Measurements from ENCODE around the gene IFT80.

Gene IFT80

GRCh38 chr3:160399125-160400029, at the start of gene IFT80, which contains the start of gene SMC4:
Gene IFT80 (minus strand): TSS chr3:160399225. CDS start chr3:160384600, 14,625 bp downstream.
Gene SMC4 (plus strand): TSS chr3:160399650. CDS start chr3:160400827, 1,177 bp downstream.
- Histone ChIP-seq H3K9ac (ENCODE audit: low read length) (peak within 1 kb of the TSS; percentile 91), H3K4me1 (ENCODE audit: control insufficient read depth, insufficient read depth, low read length) (no peaks in the 10 kb centered on the region)

GRCh38 chr3:160447544-160447943, 48.5 kb upstream of the IFT80 start:
- Histone ChIP-seq H3K4me3 (ENCODE audit: low read length) (no peak overlapping the region), H3K9ac (ENCODE audit: low read length) (no peak overlapping the region), H3K27me3 (ENCODE audit: control insufficient read depth, insufficient read depth, low read length) (no peaks in the 10 kb centered on the region)

More at GRCh38 chr3:160399125-160400029, at the start of gene IFT80, which contains the start of gene SMC4:
- Histone ChIP-seq H3K27me3 (ENCODE audit: control insufficient read depth, insufficient read depth, low read length) (no peaks in the 10 kb centered on the region), H3K36me3 (ENCODE audit: control insufficient read depth, insufficient read depth, low read length) (no peaks in the 10 kb centered on the region), H3K9me3 (ENCODE audit: control insufficient read depth, low read length) (no peaks in the 10 kb centered on the region), H3K4me3 (ENCODE audit: low read length) (peak within 1 kb of the TSS; percentile 92)

GRCh38 chr3:160446522-160447056, 47.6 kb upstream of the IFT80 start:
- no peak overlapping the region for H3K4me3 ChIP-seq (ENCODE audit: low read length)
- no peak overlapping the region for H3K9ac ChIP-seq (ENCODE audit: low read length)
- H3K9me3 ChIP-seq (ENCODE audit: control insufficient read depth, low read length), result no peaks in the 10 kb centered on the region
- no peaks in the 10 kb centered on the region for H3K36me3 ChIP-seq (ENCODE audit: control insufficient read depth, insufficient read depth, low read length)
- H3K27me3 ChIP-seq (ENCODE audit: control insufficient read depth, insufficient read depth, low read length), result no peaks in the 10 kb centered on the region
- H3K4me1 ChIP-seq (ENCODE audit: control insufficient read depth, insufficient read depth, low read length), result peaks cover 6% of the 10 kb centered on the region

More at GRCh38 chr3:160447544-160447943, 48.5 kb upstream of the IFT80 start:
- Histone ChIP-seq H3K4me1 (ENCODE audit: control insufficient read depth, insufficient read depth, low read length) (peaks cover 6% of the 10 kb centered on the region), H3K36me3 (ENCODE audit: control insufficient read depth, insufficient read depth, low read length) (no peaks in the 10 kb centered on the region), H3K9me3 (ENCODE audit: control insufficient read depth, low read length) (no peaks in the 10 kb centered on the region)

- no peak overlapping the region for H3K4me3 ChIP-seq (ENCODE audit: low read length)
- H3K27me3 ChIP-seq (ENCODE audit: control insufficient read depth, insufficient read depth, low read length), result no peaks in the 10 kb centered on the region
- peaks cover 6% of the 10 kb centered on the region for H3K4me1 ChIP-seq (ENCODE audit: control insufficient read depth, insufficient read depth, low read length)
- no peak overlapping the region for H3K9ac ChIP-seq (ENCODE audit: low read length)
- H3K36me3 ChIP-seq (ENCODE audit: control insufficient read depth, insufficient read depth, low read length), result no peaks in the 10 kb centered on the region
- no peaks in the 10 kb centered on the region for H3K9me3 ChIP-seq (ENCODE audit: control insufficient read depth, low read length)
Measured at GRCh38 chr3:160445854-160446253, 46.8 kb upstream of the IFT80 start.

GRCh38 chr3:160444411-160444810, 45.4 kb upstream of the IFT80 start:
- Histone ChIP-seq H3K9me3 (ENCODE audit: control insufficient read depth, low read length) (no peaks in the 10 kb centered on the region), H3K36me3 (ENCODE audit: control insufficient read depth, insufficient read depth, low read length) (no peaks in the 10 kb centered on the region), H3K4me3 (ENCODE audit: low read length) (no peak overlapping the region), H3K4me1 (ENCODE audit: control insufficient read depth, insufficient read depth, low read length) (no peaks in the 10 kb centered on the region), H3K9ac (ENCODE audit: low read length) (no peak overlapping the region), H3K27me3 (ENCODE audit: control insufficient read depth, insufficient read depth, low read length) (no peaks in the 10 kb centered on the region)

GRCh38 chr3:160440687-160441086, 41.7 kb upstream of the IFT80 start:
- Histone ChIP-seq H3K36me3 (ENCODE audit: control insufficient read depth, insufficient read depth, low read length) (no peaks in the 10 kb centered on the region), H3K9ac (ENCODE audit: low read length) (no peak overlapping the region), H3K27me3 (ENCODE audit: control insufficient read depth, insufficient read depth, low read length) (no peaks in the 10 kb centered on the region), H3K9me3 (ENCODE audit: control insufficient read depth, low read length) (no peaks in the 10 kb centered on the region), H3K4me3 (ENCODE audit: low read length) (no peak overlapping the region), H3K4me1 (ENCODE audit: control insufficient read depth, insufficient read depth, low read length) (no peaks in the 10 kb centered on the region)

DNA sequence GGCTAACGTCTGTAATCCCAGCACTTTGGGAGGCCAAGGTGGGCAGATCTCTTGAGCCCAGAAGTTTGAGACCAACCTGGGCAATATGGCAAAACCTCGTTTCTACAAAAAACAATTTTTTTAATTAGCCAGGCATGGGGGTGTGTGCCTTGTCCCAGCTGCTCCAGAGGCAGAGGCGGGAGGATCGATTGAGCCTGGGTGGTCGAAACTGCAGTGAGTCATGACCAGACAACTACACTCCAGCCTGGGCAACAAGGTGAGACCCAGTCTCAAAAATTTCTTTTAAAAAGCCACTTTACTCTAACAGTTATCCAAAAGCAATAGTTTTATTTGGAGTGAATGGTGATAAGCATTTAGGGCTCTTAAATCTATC, 38.0 kb upstream of the IFT80 start:
- Histone ChIP-seq H3K9me3 (ENCODE audit: control insufficient read depth, low read length) (no peaks in the 10 kb centered on the region), H3K4me3 (ENCODE audit: low read length) (no peak overlapping the region), H3K27me3 (ENCODE audit: control insufficient read depth, insufficient read depth, low read length) (no peaks in the 10 kb centered on the region), H3K9ac (ENCODE audit: low read length) (no peak overlapping the region), H3K4me1 (ENCODE audit: control insufficient read depth, insufficient read depth, low read length) (no peaks in the 10 kb centered on the region), H3K36me3 (ENCODE audit: control insufficient read depth, insufficient read depth, low read length) (no peaks in the 10 kb centered on the region)

DNA sequence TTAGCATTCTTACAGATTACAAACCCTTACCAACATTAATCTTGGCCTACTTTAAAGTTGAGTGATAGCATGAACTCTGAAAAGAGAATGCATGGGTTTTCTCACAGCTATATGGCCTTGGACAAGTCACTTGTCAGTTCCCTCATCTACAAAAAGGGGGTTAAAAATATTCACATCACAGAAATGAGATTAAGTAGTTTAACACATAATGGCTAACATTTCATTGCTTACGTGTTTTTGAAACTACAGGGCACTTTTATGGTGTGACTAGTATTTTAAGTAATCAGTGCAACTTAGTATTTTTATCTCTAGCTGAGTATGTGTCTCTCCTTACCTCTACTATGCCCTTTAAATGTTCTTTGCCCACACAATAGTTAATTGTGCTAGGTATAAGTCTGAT, 36.7 kb upstream of the IFT80 start:
- no peaks in the 10 kb centered on the region for H3K27me3 ChIP-seq (ENCODE audit: control insufficient read depth, insufficient read depth, low read length)
- no peak overlapping the region for H3K4me3 ChIP-seq (ENCODE audit: low read length)
- no peak overlapping the region for H3K9ac ChIP-seq (ENCODE audit: low read length)
- no peaks in the 10 kb centered on the region for H3K9me3 ChIP-seq (ENCODE audit: control insufficient read depth, low read length)
- H3K4me1 ChIP-seq (ENCODE audit: control insufficient read depth, insufficient read depth, low read length), result no peaks in the 10 kb centered on the region
- peaks cover 4% of the 10 kb centered on the region for H3K36me3 ChIP-seq (ENCODE audit: control insufficient read depth, insufficient read depth, low read length)

- no peaks in the 10 kb centered on the region for H3K9me3 ChIP-seq (ENCODE audit: control insufficient read depth, low read length)
- no peaks in the 10 kb centered on the region for H3K4me1 ChIP-seq (ENCODE audit: control insufficient read depth, insufficient read depth, low read length)
- no peak overlapping the region for H3K9ac ChIP-seq (ENCODE audit: low read length)
- no peak overlapping the region for H3K4me3 ChIP-seq (ENCODE audit: low read length)
- peaks cover 4% of the 10 kb centered on the region for H3K36me3 ChIP-seq (ENCODE audit: control insufficient read depth, insufficient read depth, low read length)
- H3K27me3 ChIP-seq (ENCODE audit: control insufficient read depth, insufficient read depth, low read length), result no peaks in the 10 kb centered on the region
Measured at GRCh38 chr3:160435095-160435494, 36.1 kb upstream of the IFT80 start.

DNA sequence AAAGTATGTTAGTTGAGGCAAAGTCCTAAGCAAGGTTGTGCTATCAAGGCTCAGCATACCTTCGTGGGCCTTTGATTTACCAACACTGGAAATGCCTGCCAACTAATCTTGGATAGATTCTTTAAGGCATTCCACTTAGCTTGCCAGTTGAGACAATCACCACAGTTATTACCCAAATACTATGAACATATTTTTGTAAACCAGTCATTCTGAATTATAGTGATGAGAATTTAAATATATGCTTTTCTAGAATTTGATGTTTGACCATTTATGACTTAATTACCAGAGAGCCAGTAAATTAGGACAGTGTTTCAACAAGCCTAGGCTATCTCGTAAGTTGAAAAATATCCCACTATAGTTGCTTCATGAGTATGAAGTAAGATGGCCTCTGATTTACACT, 35.0 kb upstream of the IFT80 start:
- H3K27me3 ChIP-seq (ENCODE audit: control insufficient read depth, insufficient read depth, low read length), result no peaks in the 10 kb centered on the region
- H3K4me3 ChIP-seq (ENCODE audit: low read length), result no peak overlapping the region
- no peaks in the 10 kb centered on the region for H3K9me3 ChIP-seq (ENCODE audit: control insufficient read depth, low read length)
- H3K36me3 ChIP-seq (ENCODE audit: control insufficient read depth, insufficient read depth, low read length), result peaks cover 4% of the 10 kb centered on the region
- no peak overlapping the region for H3K9ac ChIP-seq (ENCODE audit: low read length)
- H3K4me1 ChIP-seq (ENCODE audit: control insufficient read depth, insufficient read depth, low read length), result no peaks in the 10 kb centered on the region

- H3K4me1 ChIP-seq (ENCODE audit: control insufficient read depth, insufficient read depth, low read length), result no peaks in the 10 kb centered on the region
- peaks cover 4% of the 10 kb centered on the region for H3K36me3 ChIP-seq (ENCODE audit: control insufficient read depth, insufficient read depth, low read length)
- no peak overlapping the region for H3K4me3 ChIP-seq (ENCODE audit: low read length)
- H3K9ac ChIP-seq (ENCODE audit: low read length), result no peak overlapping the region
- no peaks in the 10 kb centered on the region for H3K27me3 ChIP-seq (ENCODE audit: control insufficient read depth, insufficient read depth, low read length)
- no peaks in the 10 kb centered on the region for H3K9me3 ChIP-seq (ENCODE audit: control insufficient read depth, low read length)
Measured at GRCh38 chr3:160427832-160428424, 28.9 kb upstream of the IFT80 start.

DNA sequence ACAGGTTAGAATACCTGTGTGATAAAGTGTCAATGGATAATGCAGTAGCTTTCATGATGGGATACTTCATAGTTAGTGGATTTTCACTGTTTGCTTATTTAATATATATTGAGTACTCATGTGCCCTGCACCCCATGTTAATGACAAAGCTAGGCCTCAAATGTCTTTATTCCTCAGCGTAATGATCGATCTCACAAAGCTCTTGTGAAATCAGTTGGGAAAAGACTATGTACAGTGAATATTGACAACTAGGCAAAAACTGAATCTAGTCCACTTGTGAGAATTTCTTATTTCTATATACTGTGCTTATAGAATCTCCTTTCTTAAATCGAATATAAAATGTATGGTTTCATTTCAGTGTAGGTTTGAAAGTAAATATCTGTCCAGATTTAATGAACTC, 18.3 kb upstream of the IFT80 start:
- no peaks in the 10 kb centered on the region for H3K36me3 ChIP-seq (ENCODE audit: control insufficient read depth, insufficient read depth, low read length)
- no peak overlapping the region for H3K9ac ChIP-seq (ENCODE audit: low read length)
- no peaks in the 10 kb centered on the region for H3K27me3 ChIP-seq (ENCODE audit: control insufficient read depth, insufficient read depth, low read length)
- H3K4me1 ChIP-seq (ENCODE audit: control insufficient read depth, insufficient read depth, low read length), result no peaks in the 10 kb centered on the region
- H3K9me3 ChIP-seq (ENCODE audit: control insufficient read depth, low read length), result no peaks in the 10 kb centered on the region
- H3K4me3 ChIP-seq (ENCODE audit: low read length), result no peak overlapping the region
